ENCODE measurements around the gene ZNF410.

- TF ChIP-seq, protein P1, sequence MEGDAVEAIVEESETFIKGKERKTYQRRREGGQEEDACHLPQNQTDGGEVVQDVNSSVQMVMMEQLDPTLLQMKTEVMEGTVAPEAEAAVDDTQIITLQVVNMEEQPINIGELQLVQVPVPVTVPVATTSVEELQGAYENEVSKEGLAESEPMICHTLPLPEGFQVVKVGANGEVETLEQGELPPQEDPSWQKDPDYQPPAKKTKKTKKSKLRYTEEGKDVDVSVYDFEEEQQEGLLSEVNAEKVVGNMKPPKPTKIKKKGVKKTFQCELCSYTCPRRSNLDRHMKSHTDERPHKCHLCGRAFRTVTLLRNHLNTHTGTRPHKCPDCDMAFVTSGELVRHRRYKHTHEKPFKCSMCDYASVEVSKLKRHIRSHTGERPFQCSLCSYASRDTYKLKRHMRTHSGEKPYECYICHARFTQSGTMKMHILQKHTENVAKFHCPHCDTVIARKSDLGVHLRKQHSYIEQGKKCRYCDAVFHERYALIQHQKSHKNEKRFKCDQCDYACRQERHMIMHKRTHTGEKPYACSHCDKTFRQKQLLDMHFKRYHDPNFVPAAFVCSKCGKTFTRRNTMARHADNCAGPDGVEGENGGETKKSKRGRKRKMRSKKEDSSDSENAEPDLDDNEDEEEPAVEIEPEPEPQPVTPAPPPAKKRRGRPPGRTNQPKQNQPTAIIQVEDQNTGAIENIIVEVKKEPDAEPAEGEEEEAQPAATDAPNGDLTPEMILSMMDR (IDR thresholded peaks at IDR 0.05) = no peak
- TF ChIP-seq POLR2AphosphoS5 (IDR thresholded peaks at IDR 0.05) (no peak), POLR2A (IDR thresholded peaks at IDR 0.05) (no peak)
These were observed 29.7 kb downstream of the ZNF410 start for GRCh38 chr14:73916324-73916723.

Data from breast epithelium (tissue), 3 donors.